ENCODE results near the gene TCAIM.
"Not testable (repeated sequence)": the region's sequence is repeated elsewhere in the genome, so short reads cannot be mapped to it uniquely, and the experiment has no call there.

The TCAIM gene

GRCh38 chr3:44416031-44417030 lies 77.8 kb downstream of the TCAIM start:
- DNase-seq: no peak

GRCh38 chr3:44418118-44418517 lies 79.6 kb downstream of the TCAIM start:
- DNase-seq: not testable (repeated sequence)

- DNase-seq: no peak
Observed at GRCh38 chr3:44418549-44418948, 80.0 kb downstream of the TCAIM start.

- no peak for DNase-seq
Observed at GRCh38 chr3:44419116-44419922, 80.8 kb downstream of the TCAIM start.

- DNase-seq: no peak
Observed at GRCh38 chr3:44419923-44420650, 81.5 kb downstream of the TCAIM start.

- DNase-seq: no peak
Observed at GRCh38 chr3:44420676-44421075, 82.1 kb downstream of the TCAIM start.

- no peak for DNase-seq
Observed at GRCh38 chr3:44421280-44421679, 82.7 kb downstream of the TCAIM start.

GRCh38 chr3:44424758-44425157 lies 86.2 kb downstream of the TCAIM start:
- DNase-seq: no peak

GRCh38 chr3:44427683-44428082 lies 89.1 kb downstream of the TCAIM start:
- DNase-seq: no peak

- no peak for DNase-seq
Observed at GRCh38 chr3:44428910-44429309, 90.3 kb downstream of the TCAIM start.

- DNase-seq: no peak
Observed at GRCh38 chr3:44429459-44429858, 90.9 kb downstream of the TCAIM start.

GRCh38 chr3:44430466-44430865 lies 91.9 kb downstream of the TCAIM start:
- DNase-seq: no peak

- no peak for DNase-seq
Observed at GRCh38 chr3:44434834-44435510, 96.4 kb downstream of the TCAIM start.

- DNase-seq: no peak
Observed at GRCh38 chr3:44436181-44436580, 97.6 kb downstream of the TCAIM start.

GRCh38 chr3:44437800-44438199 lies 99.2 kb downstream of the TCAIM start:
- no peak for DNase-seq

- DNase-seq: peak; percentile 98
Observed at GRCh38 chr3:44439499-44440295, 101.1 kb downstream of the TCAIM start.

- no peak for DNase-seq
Observed at GRCh38 chr3:44442596-44443309, 104.2 kb downstream of the TCAIM start.

- DNase-seq: no peak
Observed at GRCh38 chr3:44444437-44444836, 105.9 kb downstream of the TCAIM start.

GRCh38 chr3:44444896-44445691 lies 106.5 kb downstream of the TCAIM start:
- DNase-seq: no peak

GRCh38 chr3:44445786-44446185 lies 107.2 kb downstream of the TCAIM start:
- DNase-seq: no peak

Measured in OCI-M1 (cell line).